ENCODE results near the gene CEP85. TPM values are rescaled to one million over a fixed set of nuclear protein-coding genes. Genes with fewer than 3 reads are reported as not detected.
A peak's percentile ranks its signal among the peaks of the same experiment; 100 is the strongest.

Gene CEP85
- total and polyA plus RNA-seq, 2 of the 13 experiments (the other 11 are each of a cell fraction or from before 2014, with no cell fraction given), result 16.1 to 26.7 TPM

DNA sequence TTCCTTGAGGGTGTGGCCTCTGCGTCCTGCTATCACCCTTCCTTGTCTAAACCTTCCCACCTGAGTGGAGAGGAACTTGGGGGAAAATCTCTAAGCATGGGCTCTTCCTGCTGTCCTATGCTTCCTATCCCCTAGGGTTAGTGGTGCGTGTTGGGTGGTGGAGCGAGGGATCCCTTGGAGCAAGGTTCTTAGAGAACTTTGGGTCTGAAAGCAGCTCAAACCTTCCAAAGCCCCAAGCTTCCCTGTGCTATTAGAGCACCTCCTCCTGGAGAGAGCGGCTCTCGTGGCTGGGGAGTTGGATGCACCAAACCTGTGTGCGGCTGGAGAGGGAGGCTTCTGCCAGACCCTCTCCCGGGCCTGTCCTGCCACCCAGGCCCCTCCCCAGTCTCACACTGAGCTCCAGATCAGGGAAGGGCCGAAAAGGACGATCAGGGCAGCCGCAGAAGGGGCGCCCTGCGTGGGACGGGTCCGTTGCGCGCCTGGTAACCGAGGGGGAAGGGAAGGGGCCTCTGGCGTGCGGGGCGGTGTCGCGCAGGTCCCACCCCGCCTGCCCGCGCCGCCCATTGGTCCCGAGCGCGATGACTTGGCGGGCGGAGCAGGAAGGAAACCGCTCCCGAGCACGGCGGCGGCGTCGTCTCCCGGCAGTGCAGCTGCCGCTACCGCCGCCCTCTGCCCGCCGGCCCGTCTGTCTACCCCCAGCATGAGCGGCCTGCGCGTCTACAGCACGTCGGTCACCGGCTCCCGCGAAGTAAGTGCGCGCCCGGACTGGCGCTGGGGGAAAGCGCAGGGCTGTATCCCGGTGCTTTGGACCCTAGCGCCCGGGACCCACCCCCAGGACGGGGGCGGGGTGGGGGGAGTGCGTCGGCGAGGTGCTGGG lies 45.7 kb downstream of the CEP85 start, which contains the start of gene SH3BGRL3 (continued):
- TF ChIP-seq, protein P1, sequence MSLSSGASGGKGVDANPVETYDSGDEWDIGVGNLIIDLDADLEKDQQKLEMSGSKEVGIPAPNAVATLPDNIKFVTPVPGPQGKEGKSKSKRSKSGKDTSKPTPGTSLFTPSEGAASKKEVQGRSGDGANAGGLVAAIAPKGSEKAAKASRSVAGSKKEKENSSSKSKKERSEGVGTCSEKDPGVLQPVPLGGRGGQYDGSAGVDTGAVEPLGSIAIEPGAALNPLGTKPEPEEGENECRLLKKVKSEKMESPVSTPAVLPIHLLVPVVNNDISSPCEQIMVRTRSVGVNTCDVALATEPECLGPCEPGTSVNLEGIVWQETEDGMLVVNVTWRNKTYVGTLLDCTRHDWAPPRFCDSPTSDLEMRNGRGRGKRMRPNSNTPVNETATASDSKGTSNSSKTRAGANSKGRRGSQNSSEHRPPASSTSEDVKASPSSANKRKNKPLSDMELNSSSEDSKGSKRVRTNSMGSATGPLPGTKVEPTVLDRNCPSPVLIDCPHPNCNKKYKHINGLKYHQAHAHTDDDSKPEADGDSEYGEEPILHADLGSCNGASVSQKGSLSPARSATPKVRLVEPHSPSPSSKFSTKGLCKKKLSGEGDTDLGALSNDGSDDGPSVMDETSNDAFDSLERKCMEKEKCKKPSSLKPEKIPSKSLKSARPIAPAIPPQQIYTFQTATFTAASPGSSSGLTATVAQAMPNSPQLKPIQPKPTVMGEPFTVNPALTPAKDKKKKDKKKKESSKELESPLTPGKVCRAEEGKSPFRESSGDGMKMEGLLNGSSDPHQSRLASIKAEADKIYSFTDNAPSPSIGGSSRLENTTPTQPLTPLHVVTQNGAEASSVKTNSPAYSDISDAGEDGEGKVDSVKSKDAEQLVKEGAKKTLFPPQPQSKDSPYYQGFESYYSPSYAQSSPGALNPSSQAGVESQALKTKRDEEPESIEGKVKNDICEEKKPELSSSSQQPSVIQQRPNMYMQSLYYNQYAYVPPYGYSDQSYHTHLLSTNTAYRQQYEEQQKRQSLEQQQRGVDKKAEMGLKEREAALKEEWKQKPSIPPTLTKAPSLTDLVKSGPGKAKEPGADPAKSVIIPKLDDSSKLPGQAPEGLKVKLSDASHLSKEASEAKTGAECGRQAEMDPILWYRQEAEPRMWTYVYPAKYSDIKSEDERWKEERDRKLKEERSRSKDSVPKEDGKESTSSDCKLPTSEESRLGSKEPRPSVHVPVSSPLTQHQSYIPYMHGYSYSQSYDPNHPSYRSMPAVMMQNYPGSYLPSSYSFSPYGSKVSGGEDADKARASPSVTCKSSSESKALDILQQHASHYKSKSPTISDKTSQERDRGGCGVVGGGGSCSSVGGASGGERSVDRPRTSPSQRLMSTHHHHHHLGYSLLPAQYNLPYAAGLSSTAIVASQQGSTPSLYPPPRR (CRISPR knock-in tag; IDR thresholded peaks at IDR 0.05; ENCODE audit: borderline replicate concordance), result peak; percentile 34; the same call in 1 of the 2 replicates
- TF ChIP-seq FOXA1 (IDR thresholded peaks at IDR 0.05), result no peak
- TF ChIP-seq FOXA1 (CRISPR knock-in tag; IDR thresholded peaks at IDR 0.05), result peak; percentile 10; the same call in 1 of the 2 replicates
- no peak for TF ChIP-seq ZNF501 (CRISPR knock-in tag; IDR thresholded peaks at IDR 0.05)
- TF ChIP-seq ZNF670 (CRISPR knock-in tag; IDR thresholded peaks at IDR 0.05; ENCODE audit: borderline replicate concordance), result no peak; the same call in 1 of the 2 replicates
- no peak for TF ChIP-seq ATAD3A (CRISPR knock-in tag; IDR thresholded peaks at IDR 0.05)
- 0 out of 2 replicates have a peak, but pooled peaks have one; percentile 21 for TF ChIP-seq ZNF792 (CRISPR knock-in tag; IDR thresholded peaks at IDR 0.05)
- TF ChIP-seq ZNF550 (CRISPR knock-in tag; IDR thresholded peaks at IDR 0.05; ENCODE audit: borderline replicate concordance), result no peak
- TF ChIP-seq, protein P2, sequence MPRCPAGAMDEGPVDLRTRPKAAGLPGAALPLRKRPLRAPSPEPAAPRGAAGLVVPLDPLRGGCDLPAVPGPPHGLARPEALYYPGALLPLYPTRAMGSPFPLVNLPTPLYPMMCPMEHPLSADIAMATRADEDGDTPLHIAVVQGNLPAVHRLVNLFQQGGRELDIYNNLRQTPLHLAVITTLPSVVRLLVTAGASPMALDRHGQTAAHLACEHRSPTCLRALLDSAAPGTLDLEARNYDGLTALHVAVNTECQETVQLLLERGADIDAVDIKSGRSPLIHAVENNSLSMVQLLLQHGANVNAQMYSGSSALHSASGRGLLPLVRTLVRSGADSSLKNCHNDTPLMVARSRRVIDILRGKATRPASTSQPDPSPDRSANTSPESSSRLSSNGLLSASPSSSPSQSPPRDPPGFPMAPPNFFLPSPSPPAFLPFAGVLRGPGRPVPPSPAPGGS (CRISPR knock-in tag; IDR thresholded peaks at IDR 0.05), result peak; percentile 41; the same call in 1 of the 2 replicates
- TF ChIP-seq, protein P3, sequence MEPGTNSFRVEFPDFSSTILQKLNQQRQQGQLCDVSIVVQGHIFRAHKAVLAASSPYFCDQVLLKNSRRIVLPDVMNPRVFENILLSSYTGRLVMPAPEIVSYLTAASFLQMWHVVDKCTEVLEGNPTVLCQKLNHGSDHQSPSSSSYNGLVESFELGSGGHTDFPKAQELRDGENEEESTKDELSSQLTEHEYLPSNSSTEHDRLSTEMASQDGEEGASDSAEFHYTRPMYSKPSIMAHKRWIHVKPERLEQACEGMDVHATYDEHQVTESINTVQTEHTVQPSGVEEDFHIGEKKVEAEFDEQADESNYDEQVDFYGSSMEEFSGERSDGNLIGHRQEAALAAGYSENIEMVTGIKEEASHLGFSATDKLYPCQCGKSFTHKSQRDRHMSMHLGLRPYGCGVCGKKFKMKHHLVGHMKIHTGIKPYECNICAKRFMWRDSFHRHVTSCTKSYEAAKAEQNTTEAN (CRISPR knock-in tag; conservative IDR thresholded peaks at IDR 0.05), result peak; percentile 58; the same call in 1 of the 2 replicates
- TF ChIP-seq NR3C1 (CRISPR knock-in tag; IDR thresholded peaks at IDR 0.05), result no peak
- TF ChIP-seq YEATS2 (CRISPR knock-in tag; IDR thresholded peaks at IDR 0.05; ENCODE audit: borderline replicate concordance), result peak; percentile 53; the same call in 1 of the 2 replicates
- TF ChIP-seq ZNF296 (CRISPR knock-in tag; conservative IDR thresholded peaks at IDR 0.05), result no peak
- TF ChIP-seq ZNF569 (CRISPR knock-in tag; IDR thresholded peaks at IDR 0.05; ENCODE audit: borderline replicate concordance), result no peak
- TF ChIP-seq, protein P4, sequence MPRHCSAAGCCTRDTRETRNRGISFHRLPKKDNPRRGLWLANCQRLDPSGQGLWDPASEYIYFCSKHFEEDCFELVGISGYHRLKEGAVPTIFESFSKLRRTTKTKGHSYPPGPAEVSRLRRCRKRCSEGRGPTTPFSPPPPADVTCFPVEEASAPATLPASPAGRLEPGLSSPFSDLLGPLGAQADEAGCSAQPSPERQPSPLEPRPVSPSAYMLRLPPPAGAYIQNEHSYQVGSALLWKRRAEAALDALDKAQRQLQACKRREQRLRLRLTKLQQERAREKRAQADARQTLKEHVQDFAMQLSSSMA (CRISPR knock-in tag; IDR thresholded peaks at IDR 0.05), result no peak; the same call in none of the 2 replicates
- TF ChIP-seq ZNF230 (CRISPR knock-in tag; IDR thresholded peaks at IDR 0.05), result no peak; the same call in 1 of the 2 replicates
- TF ChIP-seq, protein P5, sequence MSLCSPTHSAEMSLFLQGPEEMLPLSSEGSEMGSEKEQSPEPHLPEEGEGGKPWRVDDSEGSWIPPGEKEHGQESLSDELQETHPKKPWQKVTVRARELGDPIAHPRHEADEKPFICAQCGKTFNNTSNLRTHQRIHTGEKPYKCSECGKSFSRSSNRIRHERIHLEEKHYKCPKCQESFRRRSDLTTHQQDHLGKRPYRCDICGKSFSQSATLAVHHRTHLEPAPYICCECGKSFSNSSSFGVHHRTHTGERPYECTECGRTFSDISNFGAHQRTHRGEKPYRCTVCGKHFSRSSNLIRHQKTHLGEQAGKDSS (CRISPR knock-in tag; IDR thresholded peaks at IDR 0.05; ENCODE audit: borderline replicate concordance, low read depth), result 0 out of 2 replicates have a peak, but pooled peaks have one; percentile 47
- no peak for TF ChIP-seq ATF7 (IDR thresholded peaks at IDR 0.05)
- TF ChIP-seq ATF7 (CRISPR knock-in tag; IDR thresholded peaks at IDR 0.05), result no peak
- TF ChIP-seq ZNF510 (CRISPR knock-in tag; IDR thresholded peaks at IDR 0.05; ENCODE audit: low read depth), result 0 out of 2 replicates have a peak, but pooled peaks have one; percentile 43

Measured in HepG2 (cell line).